ENCODE data around the gene CRACR2A.

The CRACR2A gene

GRCh38 chr12:3644104-3644503 lies 108.8 kb downstream of the CRACR2A start:
- DNase-seq, result no peak

- no peak for DNase-seq
Observed at GRCh38 chr12:3641428-3642018, 111.4 kb downstream of the CRACR2A start.

GRCh38 chr12:3636328-3636727 lies 116.6 kb downstream of the CRACR2A start:
- no peak for DNase-seq

- DNase-seq, result no peak
Observed at GRCh38 chr12:3634348-3634747, 118.6 kb downstream of the CRACR2A start.

GRCh38 chr12:3633396-3633795 lies 119.5 kb downstream of the CRACR2A start:
- no peak for DNase-seq

- no peak for DNase-seq
Observed at GRCh38 chr12:3632754-3633153, 120.2 kb downstream of the CRACR2A start.

GRCh38 chr12:3632256-3632655 lies 120.7 kb downstream of the CRACR2A start:
- no peak for DNase-seq

GRCh38 chr12:3631759-3632158 lies 121.2 kb downstream of the CRACR2A start:
- DNase-seq, result no peak

- no peak for DNase-seq
Observed at GRCh38 chr12:3631272-3631637, 121.7 kb downstream of the CRACR2A start.

GRCh38 chr12:3630621-3631271 lies 122.2 kb downstream of the CRACR2A start:
- no peak for DNase-seq

- no peak for DNase-seq
Observed at GRCh38 chr12:3630111-3630510, 122.8 kb downstream of the CRACR2A start.

- DNase-seq, result no peak
Observed at GRCh38 chr12:3629057-3629830, 123.7 kb downstream of the CRACR2A start.

GRCh38 chr12:3628629-3629028 lies 124.3 kb downstream of the CRACR2A start:
- no peak for DNase-seq

- DNase-seq, result no peak
Observed at GRCh38 chr12:3627336-3627735, 125.6 kb downstream of the CRACR2A start.

- peak; percentile 80 for DNase-seq
Observed at GRCh38 chr12:3624273-3624672, 128.6 kb downstream of the CRACR2A start.

- DNase-seq, result no peak
Observed at GRCh38 chr12:3622822-3623690, 129.9 kb downstream of the CRACR2A start.

- DNase-seq, result peak; percentile 42
Observed at GRCh38 chr12:3622021-3622821, 130.7 kb downstream of the CRACR2A start.

GRCh38 chr12:3620856-3621255 lies 132.1 kb downstream of the CRACR2A start:
- no peak for DNase-seq

- no peak for DNase-seq
Observed at GRCh38 chr12:3617565-3617964, 135.3 kb downstream of the CRACR2A start.

GRCh38 chr12:3615862-3616261 lies 137.0 kb downstream of the CRACR2A start:
- no peak for DNase-seq

GRCh38 chr12:3614806-3615466 lies 138.0 kb downstream of the CRACR2A start:
- DNase-seq, result no peak

All from NCI-H2227 treated with DMSO at 0.1 percent for 48 hours (cell line).